ENCODE results near the gene ZSWIM4.
A peak's percentile ranks its signal among the peaks of the same experiment; 100 is the strongest.

DNA sequence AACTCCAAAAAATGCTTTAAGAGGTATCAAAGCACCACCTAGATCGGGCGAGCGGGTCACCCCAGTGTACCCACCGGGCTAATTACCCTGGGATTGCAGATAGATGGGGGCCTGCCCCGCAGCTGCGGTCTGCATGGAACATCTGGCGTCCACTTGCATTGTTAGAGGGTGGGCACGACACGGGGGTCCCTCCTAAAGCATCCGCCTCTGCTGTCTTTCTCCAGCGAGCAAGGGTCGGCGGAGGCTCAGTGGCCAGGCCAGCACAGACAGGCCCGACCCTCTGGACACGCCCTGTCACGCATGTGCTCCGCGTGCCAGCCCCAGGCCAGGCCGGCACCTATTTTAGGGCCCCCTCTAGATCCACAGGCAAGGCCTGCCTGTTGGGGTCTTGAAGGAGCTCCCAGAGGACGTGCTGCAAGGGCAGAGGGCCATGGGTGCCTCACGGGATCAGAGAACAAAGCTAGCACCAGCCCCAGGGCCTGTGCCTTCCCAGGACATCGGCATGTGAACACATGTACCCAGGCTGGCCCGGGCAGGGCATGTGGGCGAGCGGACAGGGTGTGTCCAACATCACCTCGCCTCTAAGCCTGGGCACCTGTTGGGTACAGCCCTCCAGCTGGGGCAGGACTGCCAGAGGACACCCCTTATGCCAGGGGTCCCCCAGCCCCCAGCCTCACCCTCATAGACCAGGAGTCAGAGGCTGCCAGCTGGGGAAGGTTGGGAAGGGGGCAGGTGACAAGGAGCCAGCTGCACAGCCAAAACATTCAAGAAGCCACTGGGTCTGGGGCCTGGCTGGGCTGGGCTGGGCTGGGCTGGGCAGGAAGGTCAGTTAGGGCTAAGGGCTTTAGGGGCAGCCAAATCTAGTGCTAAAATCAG lies 46.1 kb downstream of the ZSWIM4 start:
- TF ChIP-seq GLIS3 (CRISPR knock-in tag; IDR thresholded peaks at IDR 0.05), result no peak
- TF ChIP-seq ZFP3 (CRISPR knock-in tag; IDR thresholded peaks at IDR 0.05), result 0 out of 2 replicates have a peak, but pooled peaks have one; percentile 52
- no peak for TF ChIP-seq ZNF70 (CRISPR knock-in tag; IDR thresholded peaks at IDR 0.05)
- TF ChIP-seq, protein P1, sequence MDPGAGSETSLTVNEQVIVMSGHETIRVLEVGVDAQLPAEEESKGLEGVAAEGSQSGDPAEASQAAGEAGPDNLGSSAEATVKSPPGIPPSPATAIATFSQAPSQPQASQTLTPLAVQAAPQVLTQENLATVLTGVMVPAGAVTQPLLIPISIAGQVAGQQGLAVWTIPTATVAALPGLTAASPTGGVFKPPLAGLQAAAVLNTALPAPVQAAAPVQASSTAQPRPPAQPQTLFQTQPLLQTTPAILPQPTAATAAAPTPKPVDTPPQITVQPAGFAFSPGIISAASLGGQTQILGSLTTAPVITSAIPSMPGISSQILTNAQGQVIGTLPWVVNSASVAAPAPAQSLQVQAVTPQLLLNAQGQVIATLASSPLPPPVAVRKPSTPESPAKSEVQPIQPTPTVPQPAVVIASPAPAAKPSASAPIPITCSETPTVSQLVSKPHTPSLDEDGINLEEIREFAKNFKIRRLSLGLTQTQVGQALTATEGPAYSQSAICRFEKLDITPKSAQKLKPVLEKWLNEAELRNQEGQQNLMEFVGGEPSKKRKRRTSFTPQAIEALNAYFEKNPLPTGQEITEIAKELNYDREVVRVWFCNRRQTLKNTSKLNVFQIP (CRISPR knock-in tag; IDR thresholded peaks at IDR 0.05; ENCODE audit: borderline replicate concordance, low read depth), result no peak
- TF ChIP-seq ZNF565 (CRISPR knock-in tag; conservative IDR thresholded peaks at IDR 0.05; ENCODE audit: low read depth), result no peak
- TF ChIP-seq, protein P2, sequence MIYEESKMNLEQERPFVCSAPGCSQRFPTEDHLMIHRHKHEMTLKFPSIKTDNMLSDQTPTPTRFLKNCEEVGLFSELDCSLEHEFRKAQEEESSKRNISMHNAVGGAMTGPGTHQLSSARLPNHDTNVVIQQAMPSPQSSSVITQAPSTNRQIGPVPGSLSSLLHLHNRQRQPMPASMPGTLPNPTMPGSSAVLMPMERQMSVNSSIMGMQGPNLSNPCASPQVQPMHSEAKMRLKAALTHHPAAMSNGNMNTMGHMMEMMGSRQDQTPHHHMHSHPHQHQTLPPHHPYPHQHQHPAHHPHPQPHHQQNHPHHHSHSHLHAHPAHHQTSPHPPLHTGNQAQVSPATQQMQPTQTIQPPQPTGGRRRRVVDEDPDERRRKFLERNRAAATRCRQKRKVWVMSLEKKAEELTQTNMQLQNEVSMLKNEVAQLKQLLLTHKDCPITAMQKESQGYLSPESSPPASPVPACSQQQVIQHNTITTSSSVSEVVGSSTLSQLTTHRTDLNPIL (CRISPR knock-in tag; IDR thresholded peaks at IDR 0.05; ENCODE audit: low read depth), result no peak
- no peak for TF ChIP-seq SNAI2 (CRISPR knock-in tag; IDR thresholded peaks at IDR 0.05)
- TF ChIP-seq ISL1 (CRISPR knock-in tag; IDR thresholded peaks at IDR 0.05), result no peak
- TF ChIP-seq RARB (CRISPR knock-in tag; IDR thresholded peaks at IDR 0.05), result peak; percentile 7; the same call in 1 of the 2 replicates
- no peak for TF ChIP-seq TOX (CRISPR knock-in tag; IDR thresholded peaks at IDR 0.05; ENCODE audit: borderline replicate concordance)
- TF ChIP-seq ARNTL (CRISPR knock-in tag; IDR thresholded peaks at IDR 0.05; ENCODE audit: borderline replicate concordance, low read depth), result peak; percentile 5; the same call in 1 of the 2 replicates

Data from SK-N-SH treated with all-trans-retinoic acid at 6 μM for 48 hours (cell line).